HepG2 (cell line): ENCODE data around the gene CAMTA1. TPM values are rescaled to one million over a fixed set of nuclear protein-coding genes. Genes with fewer than 3 reads are reported as not detected.

Source experiments
- ATAC-seq: fragments of 200-7000 bp; cut with Tn5 transposase; 3 replicates; pipeline ENCODE4 v1.9.1; 2020; ENCODE audit warnings: mild to moderate bottlenecking, moderate library complexity
- BruUV-seq: library from RNA; stranded (reverse); fragments of 400-500 nt; replicated peaks from 2 replicates; lab custom pipeline; 2021; lab: Mats Ljungman, UMichigan
- CTCF ChIA-PET: fragments of 300-600 bp; formaldehyde crosslinking; extraction: SDS; loops from one replicate; lab custom pipeline; 2021; ENCODE audit warnings: low total read pairs, inconsistent platforms, low intra/inter-chr PET ratio; lab: Yijun Ruan, JAX
- POLR2A ChIA-PET: fragments of 350-600 bp; sonication (Branson Sonifier 250); formaldehyde crosslinking; loops from one replicate; lab custom pipeline; 2020; ENCODE audit warnings: antibody characterized with exemption, inconsistent platforms; lab: Yijun Ruan, JAX
- DNase-seq: peaks from one replicate; pipeline ENCODE4 v3.0.0-alpha.2; 2015; ENCODE audit warnings: low spot score
- FAIRE-seq: peaks from 3 replicates; lab custom pipeline; 2011; peaks lifted over from hg19 to GRCh38; lab: Jason Lieb, UNC
- H2AFZ ChIP-seq: one replicate; pipeline ENCODE4 v1.6.1; 2011; ENCODE audit warnings: low read length, inconsistent platforms
- H3K27ac ChIP-seq: fragments of 300-600 bp; 3 replicates; pipeline ENCODE4 v1.8.0; 2011; ENCODE audit warnings: mixed run types, mild to moderate bottlenecking, mixed read lengths, low read length, inconsistent platforms; ENCODE audit not compliant: insufficient read depth; ENCODE audit errors: extremely low read length
- H3K27me3 ChIP-seq, 2 experiments: fragments of 200-600 bp in 1 of 2; 2 replicates in 1 of 2; 3 replicates in 1 of 2; pipeline versions ENCODE4 v1.6.0 to v1.8.0; 2011; ENCODE audit warnings: low read length in 2 of 2, mild to moderate bottlenecking in 2 of 2, moderate library complexity in 2 of 2, inconsistent platforms in 1 of 2; ENCODE audit not compliant: insufficient read depth in 2 of 2, control insufficient read depth in 1 of 2
- H3K36me3 ChIP-seq, 2 experiments: fragments of 200-600 bp in 1 of 2; replicated peaks in 1 of 2; 2 replicates in 1 of 2; 3 replicates in 1 of 2; pipeline versions ENCODE4 v1.5.1 to v1.8.0; 2011; ENCODE audit warnings: low read length in 2 of 2, inconsistent platforms in 1 of 2; ENCODE audit not compliant: insufficient read depth in 2 of 2, control insufficient read depth in 1 of 2
- H3K4me1 ChIP-seq: 2 replicates; pipeline ENCODE4 v1.5.1; 2012; ENCODE audit warnings: low read length, inconsistent platforms; ENCODE audit not compliant: insufficient read depth
- H3K4me2 ChIP-seq: 2 replicates; pipeline ENCODE4 v1.6.0; 2011; ENCODE audit warnings: low read depth, low read length, inconsistent platforms
- H3K4me3 ChIP-seq, 3 experiments: fragments of 200-600 bp in 1 of 3; sonication (generic), shearing (Covaris generic) in 1 of 3; replicated peaks in 1 of 3; 2 replicates each; pipeline ENCODE4 v1.5.1; 2011 to 2016; ENCODE audit warnings: low read length in 3 of 3, inconsistent platforms in 2 of 3, low read depth in 2 of 3, mild to moderate bottlenecking in 2 of 3, control low read depth in 1 of 3, mixed read lengths in 1 of 3; ENCODE audit not compliant: insufficient read depth in 1 of 3
- H3K79me2 ChIP-seq: one replicate; pipeline ENCODE4 v1.6.1; 2011; ENCODE audit warnings: low read length, inconsistent platforms; ENCODE audit not compliant: insufficient read depth
- H3K9ac ChIP-seq: 2 replicates; pipeline ENCODE4 v1.6.0; 2011; ENCODE audit warnings: mild to moderate bottlenecking, low read depth, low read length, inconsistent platforms; ENCODE audit not compliant: insufficient read depth
- H3K9me3 ChIP-seq: 2 replicates; pipeline ENCODE4 v1.5.1; 2012; ENCODE audit warnings: mild to moderate bottlenecking, low read length
- H4K20me1 ChIP-seq: 2 replicates; pipeline ENCODE4 v1.6.0; 2011; ENCODE audit warnings: inconsistent platforms, mild to moderate bottlenecking, low read length, moderate library complexity; ENCODE audit not compliant: insufficient read depth
- ARID2 ChIP-seq: sonication (generic); formaldehyde crosslinking; IDR thresholded peaks from 2 replicates; pipeline ENCODE4 v1.8.1; 2022; ENCODE audit warnings: mild to moderate bottlenecking, missing genetic modification reagents, borderline replicate concordance
- CREB3 ChIP-seq: sonication (generic); formaldehyde crosslinking; IDR thresholded peaks from 2 replicates; pipeline ENCODE4 v1.5.0; 2020; ENCODE audit warnings: missing genetic modification reagents
- DNMT1 ChIP-seq: sonication (generic); formaldehyde crosslinking; IDR thresholded peaks from 2 replicates; pipeline ENCODE4 v1.5.1; 2020; ENCODE audit warnings: mild to moderate bottlenecking, missing genetic modification reagents
- FOXP4 ChIP-seq: sonication (generic); formaldehyde crosslinking; IDR thresholded peaks from 2 replicates; pipeline ENCODE4 v1.4.0; 2020; ENCODE audit warnings: missing genetic modification reagents
- KDM1A ChIP-seq: IDR thresholded peaks from 2 replicates; pipeline ENCODE4 v1.6.1; 2016; ENCODE audit warnings: missing compliant biosample characterization
- KDM5B ChIP-seq: sonication (generic); formaldehyde crosslinking; IDR thresholded peaks from 2 replicates; pipeline ENCODE4 v1.4.0; 2020; ENCODE audit warnings: missing genetic modification reagents, mild to moderate bottlenecking, borderline replicate concordance
- KMT2A ChIP-seq: sonication (generic); formaldehyde crosslinking; IDR thresholded peaks from 2 replicates; pipeline ENCODE4 v1.4.0; 2020; ENCODE audit warnings: missing genetic modification reagents
- RCOR2 ChIP-seq: IDR thresholded peaks from 2 replicates; pipeline ENCODE4 v1.6.1; 2016; ENCODE audit warnings: missing biosample characterization, missing genetic modification reagents
- SNAI1 ChIP-seq: sonication (generic); formaldehyde crosslinking; IDR thresholded peaks from 2 replicates; pipeline ENCODE4 v1.5.0; 2020; ENCODE audit warnings: mild to moderate bottlenecking, missing genetic modification reagents, borderline replicate concordance
- UBTF ChIP-seq: sonication (generic); formaldehyde crosslinking; IDR thresholded peaks from 2 replicates; pipeline ENCODE4 v1.4.0; 2020; ENCODE audit warnings: mild to moderate bottlenecking, missing genetic modification reagents
- ZFP1 ChIP-seq: IDR thresholded peaks from 2 replicates; pipeline ENCODE4 v1.6.1; 2016
- ZNF354B ChIP-seq: sonication (generic); formaldehyde crosslinking; IDR thresholded peaks from 2 replicates; pipeline ENCODE4 v1.8.0; 2022; ENCODE audit warnings: mild to moderate bottlenecking, missing genetic modification reagents
- ZNF564 ChIP-seq: sonication (generic); formaldehyde crosslinking; IDR thresholded peaks from 2 replicates; pipeline ENCODE4 v1.8.1; 2023; ENCODE audit warnings: mild to moderate bottlenecking, missing genetic modification reagents
- ZNF784 ChIP-seq: sonication (generic); formaldehyde crosslinking; IDR thresholded peaks from 2 replicates; pipeline ENCODE4 v1.5.1; 2020; ENCODE audit warnings: missing genetic modification reagents, mild to moderate bottlenecking, borderline replicate concordance
- WGBS: methylation state at CpG from one replicate; pipeline ENCODE4 v1.1.6; 2017; ENCODE audit warnings: low lambda C conversion rate; 5-methylcytosine and 5-hydroxymethylcytosine counted together
- in situ Hi-C: cut with HindIII; loops from 2 replicates; pipeline ENCODE4 v1.10.0; 2017; ENCODE audit warnings: low pct_unique_long_range_greater_than_20kb; ENCODE audit not compliant: extremely low pct_ligation_motif_present
- intact Hi-C: fragments of 100-400 bp; cut with micrococcal nuclease; formaldehyde crosslinking; loops from one replicate; pipeline ENCODE4 v1.10.0; 2022; ENCODE audit not compliant: unreplicated experiment
- polyA plus RNA-seq, 8 experiments: library from polyadenylated mRNA; depleted of rRNA in 3 of 8; stranded (reverse) in 7 of 8; unstranded in 1 of 8; fragments of >200 nt; fragmentation: Illumina TruSeq in 4 of 8; extraction: Trizol in 4 of 8; gene quantifications; 2 replicates each; pipeline versions ENCODE4 v1.2.1 to v1.2.3, GENCODE V29; 2011 to 2016; ENCODE audit warnings: low read depth in 4 of 8, missing spikeins in 1 of 8, mixed read lengths in 1 of 8; ENCODE audit not compliant: insufficient read depth in 1 of 8
- total RNA-seq, 5 experiments: library from RNA; depleted of rRNA; stranded (reverse); fragments of >200 nt; fragmentation: Illumina TruSeq; extraction: Trizol; gene quantifications; 2 replicates each; pipeline ENCODE4 v1.2.3, GENCODE V29; 2016; ENCODE audit warnings: low read depth in 1 of 5

Gene CAMTA1
- total and polyA plus RNA-seq, 2 of the 13 experiments (the other 11 are each of a cell fraction or from before 2014, with no cell fraction given): 25.0 to 36.4 TPM

GRCh38 chr1:7642418-7642704, 857.1 kb downstream of the CAMTA1 start (continued):
- TF ChIP-seq UBTF (CRISPR knock-in tag): no peak
- TF ChIP-seq KDM1A (CRISPR knock-in tag): no peak
- no peak for TF ChIP-seq ZFP1
- TF ChIP-seq KDM5B: no peak
- no peak for TF ChIP-seq KMT2A (CRISPR knock-in tag)

GRCh38 chr1:7642781-7643529, 857.7 kb downstream of the CAMTA1 start:
- ChIA-PET POLR2A (no interaction called here), CTCF (no interaction called here)
- Histone ChIP-seq H3K4me1 (no peaks in the 10 kb centered on the region), H2AFZ (no peak overlapping the region), H3K36me3 (no peaks in the 10 kb centered on the region), H3K4me3 (no peak overlapping the region), H3K4me2 (no peak overlapping the region), H3K27me3 (peaks cover 6 to 37% of the 10 kb centered on the region in 2 experiments), H3K9me3 (no peaks in the 10 kb centered on the region), H3K27ac (no peak overlapping the region), H4K20me1 (no peaks in the 10 kb centered on the region), H3K9ac (no peak overlapping the region), H3K79me2 (no peaks in the 10 kb centered on the region)
- DNase-seq: no peak
- WGBS: 5% methylated on average over 3 of the region's 3 CpGs
- intact Hi-C loops: no loop called here
- no peak for FAIRE-seq
- in situ Hi-C loops: loop anchor here (10.0 to 25.0 kb wide), 2 partner anchors 408 to 581 kb away; no protein-coding TSS in a partner anchor
- no peak for ATAC-seq
- BruUV-seq: no TSS peak
- no peak for TF ChIP-seq CREB3 (CRISPR knock-in tag)
- no peak for TF ChIP-seq SNAI1 (CRISPR knock-in tag)
- TF ChIP-seq ARID2: no peak
- no peak for TF ChIP-seq RCOR2 (CRISPR knock-in tag)
- no peak for TF ChIP-seq ZNF354B (CRISPR knock-in tag)
- TF ChIP-seq DNMT1 (CRISPR knock-in tag): no peak
- no peak for TF ChIP-seq ZNF784
- no peak for TF ChIP-seq FOXP4 (CRISPR knock-in tag)
- no peak for TF ChIP-seq ZNF564 (CRISPR knock-in tag)
